Stimulated activated naive B cell treated with anti-CD40 and anti-IgM and Interleukin-4, amounts not matched to agents 10 μg/mL and 1 μg/mL and 100 μg/mL, for 72 hours (primary cell): ENCODE measurements around the gene HBZ.
"Not testable (repeated sequence)": the region's sequence is repeated elsewhere in the genome, so short reads cannot be mapped to it uniquely, and the experiment has no call there.

Experiments
- ATAC-seq, 2 donors: fragments of 150-1000 bp; cut with Tn5 transposase; replicated peaks; 2 replicates each; pipeline ENCODE4 v1.10.0; 2021; ENCODE audit warnings: moderate library complexity in 1 of 2
- DNase-seq: peaks from one replicate; pipeline ENCODE4 v3.0.0; 2021
- H3K27ac Mint-ChIP-seq: one replicate; pipeline ENCODE4 v1.8.0; 2022; ENCODE audit warnings: mild to moderate bottlenecking, mixed read lengths
- H3K27me3 Mint-ChIP-seq, 2 donors: one replicate each; pipeline ENCODE4 v1.8.0; 2022; ENCODE audit warnings: mixed read lengths in 2 of 2
- H3K36me3 Mint-ChIP-seq, 2 donors: one replicate each; pipeline ENCODE4 v1.8.0; 2022; ENCODE audit warnings: mixed read lengths in 2 of 2, mild to moderate bottlenecking in 1 of 2
- H3K4me1 Mint-ChIP-seq, 2 donors: one replicate each; pipeline ENCODE4 v1.8.0; 2022; ENCODE audit warnings: mixed read lengths in 2 of 2, mild to moderate bottlenecking in 1 of 2
- H3K4me3 Mint-ChIP-seq, 2 donors: one replicate each; pipeline ENCODE4 v1.8.0; 2022; ENCODE audit warnings: mild to moderate bottlenecking in 2 of 2, mixed read lengths in 2 of 2, moderate library complexity in 1 of 2
- H3K9me3 Mint-ChIP-seq, 2 donors: one replicate each; pipeline ENCODE4 v1.8.0; 2022; ENCODE audit warnings: mixed read lengths in 2 of 2, mild to moderate bottlenecking in 1 of 2

HBZ gene

GRCh38 chr16:149024-149660 lies 3.3 kb upstream of the HBZ start:
- H3K36me3 Mint-ChIP-seq, result no peaks in the 10 kb centered on the region
- H3K4me1 Mint-ChIP-seq, result peaks cover 5 to 6% of the 10 kb centered on the region in 2 donors
- H3K27ac Mint-ChIP-seq, result no peak overlapping the region
- ATAC-seq (no peak), DNase-seq (no peak)
- peaks cover 26 to 49% of the 10 kb centered on the region in 2 donors for H3K27me3 Mint-ChIP-seq
- no peaks in the 10 kb centered on the region for H3K9me3 Mint-ChIP-seq
- H3K4me3 Mint-ChIP-seq, result no peak overlapping the region

- not testable (repeated sequence) for H3K36me3 Mint-ChIP-seq, DNase-seq, H3K9me3 Mint-ChIP-seq, H3K27ac Mint-ChIP-seq, ATAC-seq
- peaks cover 14 to 16% of the 10 kb centered on the region in 2 donors for H3K4me1 Mint-ChIP-seq
- peak overlapping the region; percentile 65 for H3K4me3 Mint-ChIP-seq
- H3K27me3 Mint-ChIP-seq, result peaks cover 31 to 68% of the 10 kb centered on the region in 2 donors
Measured at GRCh38 chr16:153129-153521, 681 bp downstream of the HBZ start.

GRCh38 chr16:153550-154216 lies 1.2 kb downstream of the HBZ start:
- H3K4me3 Mint-ChIP-seq, DNase-seq, H3K9me3 Mint-ChIP-seq, H3K27ac Mint-ChIP-seq, H3K36me3 Mint-ChIP-seq: not testable (repeated sequence)
- H3K27me3 Mint-ChIP-seq, result peaks cover 29 to 67% of the 10 kb centered on the region in 2 donors
- H3K4me1 Mint-ChIP-seq, result peaks cover 14 to 16% of the 10 kb centered on the region in 2 donors
- ATAC-seq, result peak; percentile 50 to 51

GRCh38 chr16:154217-155030 lies 2.0 kb downstream of the HBZ start:
- Mint-ChIP-seq H3K9me3 (no peaks in the 10 kb centered on the region), H3K4me1 (peaks cover 14 to 16% of the 10 kb centered on the region in 2 donors), H3K27me3 (peaks cover 31 to 66% of the 10 kb centered on the region in 2 donors), H3K36me3 (peaks cover 0 to 2% of the 10 kb centered on the region in 2 donors), H3K4me3 (peak overlapping the region; percentile 77 to 85), H3K27ac (peak overlapping the region; percentile 62)
- peak; percentile 26 for DNase-seq
- peak; percentile 62 to 71 for ATAC-seq

GRCh38 chr16:155031-155398 lies 2.6 kb downstream of the HBZ start:
- peaks cover 0 to 2% of the 10 kb centered on the region in 2 donors for H3K36me3 Mint-ChIP-seq
- peaks cover 14 to 16% of the 10 kb centered on the region in 2 donors for H3K4me1 Mint-ChIP-seq
- peak overlapping the region; percentile 77 to 85 for H3K4me3 Mint-ChIP-seq
- peaks cover 37 to 64% of the 10 kb centered on the region in 2 donors for H3K27me3 Mint-ChIP-seq
- no peak for ATAC-seq
- no peak overlapping the region for H3K27ac Mint-ChIP-seq
- no peak for DNase-seq
- H3K9me3 Mint-ChIP-seq, result no peaks in the 10 kb centered on the region

GRCh38 chr16:159136-159849 lies 6.8 kb downstream of the HBZ start:
- no peak for ATAC-seq
- DNase-seq, result no peak
- Mint-ChIP-seq H3K4me3 (no peak overlapping the region), H3K27me3 (peaks cover 46 to 59% of the 10 kb centered on the region in 2 donors), H3K4me1 (peaks cover 8% of the 10 kb centered on the region in 2 donors), H3K9me3 (no peaks in the 10 kb centered on the region), H3K27ac (no peak overlapping the region), H3K36me3 (peaks cover 0 to 2% of the 10 kb centered on the region in 2 donors)

GRCh38 chr16:160242-160641 lies 7.8 kb downstream of the HBZ start:
- H3K4me3 Mint-ChIP-seq, ATAC-seq, H3K27ac Mint-ChIP-seq, DNase-seq, H3K36me3 Mint-ChIP-seq, H3K4me1 Mint-ChIP-seq, H3K9me3 Mint-ChIP-seq: not testable (repeated sequence)
- peaks cover 40 to 53% of the 10 kb centered on the region in 2 donors for H3K27me3 Mint-ChIP-seq

- no peak for DNase-seq
- no peaks in the 10 kb centered on the region for H3K9me3 Mint-ChIP-seq
- no peak overlapping the region for H3K27ac Mint-ChIP-seq
- no peak for ATAC-seq
- peaks cover 0 to 2% of the 10 kb centered on the region in 2 donors for H3K36me3 Mint-ChIP-seq
- H3K4me3 Mint-ChIP-seq, result no peak overlapping the region
- H3K4me1 Mint-ChIP-seq, result peaks cover 1 to 9% of the 10 kb centered on the region in 2 donors
- peaks cover 40 to 58% of the 10 kb centered on the region in 2 donors for H3K27me3 Mint-ChIP-seq
Measured at GRCh38 chr16:160691-161190, 8.3 kb downstream of the HBZ start.

GRCh38 chr16:162271-162991 lies 10.0 kb downstream of the HBZ start:
- H3K4me3 Mint-ChIP-seq, result no peak overlapping the region
- no peak overlapping the region for H3K27ac Mint-ChIP-seq
- no peak for DNase-seq
- peaks cover 46 to 61% of the 10 kb centered on the region in 2 donors for H3K27me3 Mint-ChIP-seq
- peaks cover 3 to 19% of the 10 kb centered on the region in 2 donors for H3K4me1 Mint-ChIP-seq
- no peak for ATAC-seq
- H3K36me3 Mint-ChIP-seq, result peaks cover 0 to 2% of the 10 kb centered on the region in 2 donors
- no peaks in the 10 kb centered on the region for H3K9me3 Mint-ChIP-seq

- H3K4me1 Mint-ChIP-seq, result peaks cover 3 to 19% of the 10 kb centered on the region in 2 donors
- not testable (repeated sequence) for H3K4me3 Mint-ChIP-seq, H3K9me3 Mint-ChIP-seq, ATAC-seq, H3K36me3 Mint-ChIP-seq, H3K27ac Mint-ChIP-seq, DNase-seq
- peaks cover 50 to 61% of the 10 kb centered on the region in 2 donors for H3K27me3 Mint-ChIP-seq
Measured at GRCh38 chr16:163139-163538, 10.7 kb downstream of the HBZ start.

GRCh38 chr16:163696-164095 lies 11.3 kb downstream of the HBZ start:
- H3K4me3 Mint-ChIP-seq, DNase-seq, H3K27ac Mint-ChIP-seq, H3K36me3 Mint-ChIP-seq, ATAC-seq, H3K9me3 Mint-ChIP-seq: not testable (repeated sequence)
- H3K27me3 Mint-ChIP-seq, result peaks cover 52 to 63% of the 10 kb centered on the region in 2 donors
- H3K4me1 Mint-ChIP-seq, result peaks cover 3 to 19% of the 10 kb centered on the region in 2 donors

- H3K4me3 Mint-ChIP-seq, DNase-seq, H3K27ac Mint-ChIP-seq, H3K36me3 Mint-ChIP-seq, H3K9me3 Mint-ChIP-seq: not testable (repeated sequence)
- peak; percentile 45 to 59 for ATAC-seq
- H3K4me1 Mint-ChIP-seq, result peaks cover 3 to 19% of the 10 kb centered on the region in 2 donors
- H3K27me3 Mint-ChIP-seq, result peaks cover 51 to 64% of the 10 kb centered on the region in 2 donors
Measured at GRCh38 chr16:164134-164823, 11.8 kb downstream of the HBZ start.
